Inflammatory macrophage treated with lipopolysaccharide for 4 hours (primary cell): ENCODE data around the gene PLIN1.

Source experiments
- DNase-seq: peaks from one replicate; pipeline ENCODE4 v3.0.0-alpha.2; 2020

Gene PLIN1

DNA sequence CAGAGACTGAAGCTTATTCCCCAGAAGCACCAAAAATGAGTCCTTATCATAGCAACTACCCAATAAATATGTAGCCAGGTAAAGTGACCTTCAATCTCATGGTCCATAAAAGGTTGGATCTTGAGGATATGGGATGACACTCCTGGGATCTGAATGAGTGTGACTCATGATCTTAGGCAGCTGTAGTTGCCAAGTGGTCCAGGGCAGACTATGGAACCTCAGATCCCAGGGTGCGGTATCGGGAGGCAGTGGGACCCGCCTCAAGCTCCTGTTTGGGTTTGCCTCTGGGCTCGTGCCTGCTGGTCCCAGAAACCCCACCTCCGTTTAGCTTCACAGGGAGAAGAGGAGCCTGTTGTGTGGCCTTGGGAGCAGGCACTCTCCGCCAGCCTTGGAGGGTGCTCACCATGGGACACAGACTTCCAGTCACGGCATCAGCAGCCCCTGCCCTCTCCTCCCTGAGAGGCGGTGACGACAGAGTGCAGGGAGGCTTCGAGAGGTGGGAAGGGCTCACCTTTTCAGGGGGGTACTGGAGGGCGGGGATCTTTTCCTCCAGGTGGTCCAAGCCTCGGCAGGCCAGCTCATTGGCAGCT, 8.1 kb downstream of the PLIN1 start:
- DNase-seq: no peak

- no peak for DNase-seq
Measured at GRCh38 chr15:89669941-89670340, 9.2 kb downstream of the PLIN1 start.

DNA sequence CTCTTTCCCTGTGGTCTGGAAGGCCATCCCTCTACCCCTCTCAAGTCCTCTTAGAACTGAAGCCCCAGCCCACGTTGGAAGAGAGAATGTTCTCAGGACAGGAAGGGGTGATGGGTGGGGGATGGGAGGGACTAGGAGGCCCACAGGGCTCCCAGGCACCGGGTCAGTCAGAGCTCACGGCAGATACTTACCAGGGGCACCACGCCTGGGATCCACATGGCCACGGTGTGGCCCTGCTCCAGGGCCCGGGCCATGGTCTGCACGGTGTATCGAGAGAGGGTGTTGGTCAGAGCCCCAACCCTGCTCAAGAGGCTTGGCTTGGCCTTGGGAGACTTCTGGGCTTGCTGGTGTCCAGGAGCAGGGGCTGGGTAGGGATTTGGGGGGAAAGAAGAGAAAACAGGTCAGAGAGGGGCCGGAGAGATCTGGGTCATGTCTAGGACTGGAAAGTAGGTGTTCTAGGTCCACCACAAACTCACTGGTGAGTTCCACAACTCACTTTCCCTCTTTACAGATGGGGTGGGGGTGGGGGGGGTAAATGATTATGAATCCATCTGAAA, 9.8 kb downstream of the PLIN1 start:
- no peak for DNase-seq

DNA sequence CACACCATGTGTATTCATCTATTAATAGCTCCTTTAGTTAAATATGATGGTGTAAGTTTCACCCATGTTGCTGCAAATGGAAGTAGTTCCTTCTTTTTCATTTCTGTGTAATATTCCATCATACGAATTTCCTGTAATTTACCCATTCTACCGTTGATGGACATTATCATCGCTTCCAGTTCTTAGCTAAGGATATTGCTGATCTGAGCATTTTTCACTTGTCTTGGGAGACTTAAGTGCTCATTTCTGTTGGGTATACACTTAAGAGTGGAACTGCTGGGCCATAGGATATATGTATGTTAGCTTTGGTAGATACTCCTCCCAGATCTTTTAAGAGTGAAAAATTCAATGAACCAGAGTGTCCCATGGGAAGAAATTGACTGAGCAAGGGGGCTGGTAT, 11.0 kb downstream of the PLIN1 start:
- DNase-seq: no peak

DNA sequence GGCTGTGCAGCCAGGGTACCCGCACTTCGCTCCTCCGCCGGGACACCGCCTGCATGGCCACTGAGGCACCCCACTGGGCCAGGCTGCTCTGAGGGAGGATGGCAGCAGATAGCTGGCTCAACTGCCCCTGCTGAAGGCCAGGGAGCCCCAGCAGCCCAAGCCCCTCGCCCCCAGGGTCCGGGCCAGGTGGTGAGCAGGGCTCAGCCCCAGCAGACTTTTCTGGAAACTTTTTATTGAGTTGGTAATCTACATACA, 11.5 kb downstream of the PLIN1 start:
- no peak for DNase-seq

DNA sequence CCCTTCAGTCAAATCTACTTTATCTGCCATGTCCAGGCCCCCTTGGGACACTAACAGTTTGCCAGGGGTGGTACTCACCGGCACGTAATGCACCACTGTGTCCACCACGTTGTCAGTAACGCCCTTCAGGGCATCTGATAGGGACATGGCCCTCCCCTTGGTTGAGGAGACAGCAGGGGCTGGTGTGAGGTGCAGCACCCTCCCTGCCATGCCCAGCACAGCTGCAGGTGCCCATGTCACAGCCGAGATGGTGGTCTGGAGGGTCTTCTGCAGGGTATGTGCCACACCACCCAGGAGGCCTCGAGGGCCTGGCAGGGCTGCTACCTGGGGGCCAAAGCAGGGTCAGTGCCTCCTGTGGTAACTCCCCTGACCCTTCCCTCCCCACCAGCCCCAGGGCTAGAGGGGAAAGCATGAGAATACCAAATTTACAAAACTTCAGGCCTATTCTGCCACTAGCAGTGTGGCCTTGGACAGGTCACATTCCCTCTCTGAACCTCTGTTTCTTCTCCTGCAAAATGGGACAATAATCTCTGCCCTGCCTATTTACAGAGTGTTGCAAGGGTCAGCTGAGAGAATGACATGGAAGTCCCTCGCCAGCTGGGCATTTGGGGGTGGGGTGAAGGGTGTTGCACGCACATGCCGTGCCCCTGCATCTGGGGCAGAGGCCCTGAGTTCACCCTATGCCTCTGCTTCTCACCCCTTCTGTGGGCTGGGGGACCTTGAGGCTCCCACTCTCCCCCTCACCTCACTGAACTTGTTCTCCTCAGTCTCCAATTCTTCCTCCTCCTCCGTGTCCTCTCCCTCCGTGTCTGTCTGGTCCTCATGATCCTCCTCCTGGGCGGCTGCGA, 12.1 kb downstream of the PLIN1 start:
- DNase-seq: no peak

DNA sequence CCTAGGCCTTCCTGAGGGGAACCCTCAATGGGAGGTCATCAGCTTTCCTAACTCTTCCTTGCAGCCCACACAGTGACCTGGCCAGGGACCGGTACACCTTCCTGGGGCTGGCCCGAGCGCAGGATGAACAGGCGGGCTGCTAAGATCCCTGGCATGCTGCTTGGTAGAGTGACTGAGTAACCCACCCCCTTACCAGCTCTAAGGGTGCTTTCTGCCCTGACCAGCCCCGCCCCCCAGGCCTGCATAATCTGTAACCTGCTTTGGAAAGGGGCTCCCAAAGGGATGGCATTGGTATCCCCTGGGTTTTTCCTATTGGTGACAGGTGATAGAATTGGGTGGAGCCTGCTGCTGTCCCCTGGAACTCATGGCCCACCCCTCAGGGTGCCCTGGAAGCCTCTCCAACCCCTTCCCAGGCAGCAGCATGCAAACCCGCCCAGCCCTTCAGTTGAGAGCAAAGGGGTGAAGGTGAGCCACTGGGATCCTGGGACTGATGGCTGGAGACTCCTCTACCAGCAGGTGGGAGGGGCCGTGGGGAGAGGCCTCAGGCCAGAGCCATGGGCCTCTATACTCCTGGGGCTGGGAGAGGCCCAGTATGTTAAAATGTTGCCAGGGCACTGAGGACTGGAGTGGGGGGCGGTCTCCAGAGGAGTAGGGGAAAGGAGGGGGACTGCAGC, 12.8 kb downstream of the PLIN1 start:
- DNase-seq: no peak

GRCh38 chr15:89665449-89666181, 13.6 kb downstream of the PLIN1 start:
- peak; percentile 44 for DNase-seq

DNA sequence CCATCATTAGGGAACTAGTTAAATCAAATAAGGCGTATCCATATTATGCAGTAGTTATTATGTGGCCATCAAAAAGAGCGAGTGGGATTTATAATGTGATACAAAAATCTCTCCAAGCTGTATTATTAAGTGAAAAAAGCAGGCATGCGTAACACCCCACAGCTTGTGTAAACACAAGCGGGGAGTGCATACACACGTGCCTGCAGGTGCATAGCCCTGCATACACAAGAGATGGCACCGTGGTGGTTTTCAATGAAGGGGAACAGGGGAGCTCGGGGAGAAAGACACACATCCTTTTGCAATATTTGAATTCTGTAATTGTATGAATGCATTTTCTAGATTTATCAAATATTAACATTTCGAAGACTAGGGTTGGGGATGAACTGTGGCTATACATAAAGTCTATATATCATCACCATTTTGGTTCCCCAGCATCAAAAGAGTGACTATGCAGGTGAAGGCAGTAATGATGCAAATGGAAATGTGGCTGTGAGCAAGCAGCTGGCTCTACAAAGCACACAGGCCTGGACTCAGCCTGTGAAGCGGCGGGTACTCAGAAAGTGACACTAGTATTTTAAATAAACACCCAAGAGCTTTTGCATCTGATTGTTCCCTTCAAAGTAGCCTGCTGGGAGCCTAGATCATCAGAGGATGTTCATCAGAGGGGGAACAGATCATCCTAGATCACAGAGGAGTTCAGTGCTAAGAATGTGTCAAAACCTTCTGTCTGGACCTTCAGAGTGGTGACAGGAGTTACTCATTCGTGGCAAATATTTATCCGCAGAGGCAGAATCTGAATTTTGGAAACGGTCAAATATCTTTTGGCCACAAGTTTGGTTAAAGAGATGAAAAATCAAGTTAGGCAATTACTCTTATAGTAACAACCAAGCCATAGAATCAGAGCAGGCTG, 14.5 kb downstream of the PLIN1 start:
- no peak for DNase-seq

GRCh38 chr15:89662893-89663626, 16.1 kb downstream of the PLIN1 start:
- DNase-seq: peak; percentile 4

DNA sequence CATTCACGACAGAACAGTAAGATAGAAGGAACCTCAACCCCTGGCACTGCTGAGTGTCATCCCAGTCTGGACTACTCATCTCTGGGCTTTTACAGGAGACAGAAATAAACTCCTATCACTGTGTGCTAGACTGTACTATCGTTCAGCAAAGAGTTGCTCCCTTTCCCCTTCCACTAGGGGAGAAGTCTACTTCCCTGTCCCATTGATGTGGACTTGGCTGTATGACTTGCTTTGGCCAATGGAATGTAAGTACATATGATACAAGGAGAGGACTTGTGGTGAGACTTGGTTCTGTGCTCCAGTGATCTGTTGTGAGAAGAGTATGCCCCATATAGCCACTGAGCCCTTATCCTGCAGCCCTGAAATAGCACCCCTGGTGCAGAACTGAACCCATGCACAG, 18.6 kb downstream of the PLIN1 start:
- no peak for DNase-seq

DNA sequence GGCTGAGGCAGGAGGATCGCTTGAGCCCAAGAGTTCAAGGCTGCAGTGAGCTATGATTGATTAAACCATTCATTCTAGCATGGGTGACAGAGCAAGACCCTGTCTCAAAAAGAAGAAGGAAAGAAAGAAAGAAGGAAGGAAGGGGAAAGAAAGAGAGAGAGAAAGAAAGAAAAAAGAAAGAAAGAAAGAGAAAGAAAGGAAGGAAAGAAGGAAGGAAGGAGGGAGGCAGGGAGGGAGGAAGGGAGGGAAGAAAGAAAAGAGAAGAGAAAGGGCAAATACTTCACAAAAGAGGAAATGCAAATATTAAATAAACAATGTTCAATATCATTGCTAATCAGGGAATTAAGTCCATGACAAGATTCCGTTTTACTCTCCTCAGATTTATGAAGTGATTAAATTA, 19.9 kb downstream of the PLIN1 start:
- DNase-seq: no peak

- no peak for DNase-seq
Measured at GRCh38 chr15:89657686-89658200, 21.4 kb downstream of the PLIN1 start.

- no peak for DNase-seq
Measured at GRCh38 chr15:89656116-89656815, 22.9 kb downstream of the PLIN1 start.

- no peak for DNase-seq
Measured at GRCh38 chr15:89654847-89655805, 24.0 kb downstream of the PLIN1 start, which contains the start of gene KIF7. Gene KIF7 (minus strand): TSS chr15:89655467. CDS start chr15:89652930, 2,537 bp downstream.

DNA sequence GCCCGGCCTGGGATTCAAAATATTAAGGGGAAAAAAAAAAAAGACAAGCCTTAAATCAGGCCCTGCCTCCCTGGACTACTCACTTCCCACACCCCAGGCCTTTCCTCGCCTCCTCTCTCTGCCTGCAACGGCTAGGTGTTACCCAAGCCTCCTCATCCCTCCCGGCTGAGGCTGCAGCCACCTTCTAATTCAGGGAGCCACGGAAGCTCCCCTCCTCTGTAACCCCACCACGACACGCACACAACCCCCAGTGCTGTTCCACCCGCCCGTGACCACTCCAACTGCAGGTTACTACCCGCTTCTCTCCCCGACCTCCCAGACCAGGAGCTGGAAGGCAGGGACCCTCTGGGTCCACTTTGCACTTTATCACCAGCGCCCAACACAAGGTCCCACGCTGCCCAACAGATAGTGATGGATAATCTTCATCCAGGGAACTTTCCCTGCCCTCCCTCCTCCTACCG, 24.8 kb downstream of the PLIN1 start:
- no peak for DNase-seq

DNA sequence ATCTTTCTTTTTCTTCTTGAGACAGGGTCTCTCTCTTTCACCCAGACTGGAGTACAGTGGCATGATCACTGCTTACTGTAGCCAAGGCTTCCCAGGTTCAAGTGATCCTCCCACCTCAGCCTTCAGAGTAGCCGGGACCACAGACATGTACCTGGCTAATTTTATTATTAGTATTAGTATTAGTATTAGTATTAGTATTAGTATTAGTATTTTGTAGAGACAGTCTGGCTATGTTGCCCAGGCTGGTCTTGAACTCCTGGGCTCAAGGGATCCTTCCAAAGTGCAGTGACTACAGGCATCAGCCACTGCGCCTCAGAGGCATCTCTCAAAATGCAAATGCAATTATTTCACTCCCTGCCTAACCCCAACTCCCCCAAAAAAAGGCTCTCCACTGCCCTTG, 25.6 kb downstream of the PLIN1 start:
- no peak for DNase-seq

DNA sequence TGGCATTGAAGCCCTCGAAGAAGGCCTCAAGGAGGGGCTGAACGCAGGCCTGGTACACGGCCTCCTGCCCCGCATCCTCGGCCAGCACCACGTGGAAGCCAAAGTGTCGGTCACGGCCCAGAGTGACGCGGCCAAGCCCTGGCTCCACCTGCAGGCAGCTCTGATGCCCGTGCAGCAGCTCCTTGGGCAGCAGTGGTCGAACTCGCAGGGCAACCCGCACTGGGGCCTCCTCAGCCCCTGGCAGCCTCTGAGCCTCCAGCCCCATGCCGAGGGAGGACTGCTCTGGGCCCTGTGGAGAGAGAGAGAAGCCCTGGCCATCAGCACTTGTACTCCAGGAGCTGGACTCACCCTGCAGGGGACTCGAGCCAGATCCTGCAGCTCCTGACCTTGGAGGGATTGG, 26.5 kb downstream of the PLIN1 start:
- DNase-seq: no peak

- DNase-seq: no peak
Measured at GRCh38 chr15:89652131-89652530, 27.0 kb downstream of the PLIN1 start.
